Suprapubic skin (tissue), 3 donors: ENCODE measurements around the gene FAM20B.

Experiments used
- CTCF ChIP-seq, 2 donors: fragments of 200-600 bp in 1 of 2; fragments of 450-650 bp in 1 of 2; sonication (generic) in 1 of 2; IDR thresholded peaks; one replicate each; pipeline ENCODE4 v1.5.1; 2016 to 2019; ENCODE audit warnings: antibody characterized with exemption in 2 of 2, mild to moderate bottlenecking in 1 of 2, moderate library complexity in 1 of 2
- POLR2AphosphoS5 ChIP-seq, 3 donors: sonication (generic); formaldehyde crosslinking; IDR thresholded peaks; one replicate each; pipeline ENCODE4 v1.6.1; 2017; ENCODE audit warnings: antibody characterized with exemption in 3 of 3

GRCh38 chr1:179016706-179017382 lies 8.8 kb upstream of the FAM20B start:
- TF ChIP-seq CTCF (IDR thresholded peaks at IDR 0.05) (no peak), POLR2AphosphoS5 (IDR thresholded peaks at IDR 0.05) (no peak)
